HG02623 (cell line): ENCODE results near the gene AGTRAP.

Experiments used
- ATAC-seq: cut with Tn5 transposase; IDR thresholded peaks from one replicate; pipeline ENCODE4 v1.9.1; 2021; ENCODE audit warnings: moderate library complexity; ENCODE audit not compliant: unreplicated experiment

The AGTRAP gene

GRCh38 chr1:11782127-11782708 is 46.3 kb downstream of the AGTRAP start:
- ATAC-seq, result no peak

- no peak for ATAC-seq
Measured at GRCh38 chr1:11783556-11783955, 47.6 kb downstream of the AGTRAP start.

- no peak for ATAC-seq
Measured at GRCh38 chr1:11784256-11784992, 48.5 kb downstream of the AGTRAP start.

GRCh38 chr1:11784993-11785769 is 49.2 kb downstream of the AGTRAP start:
- ATAC-seq, result no peak

GRCh38 chr1:11786168-11786567 is 50.2 kb downstream of the AGTRAP start:
- ATAC-seq, result no peak

GRCh38 chr1:11787251-11787803 is 51.4 kb downstream of the AGTRAP start:
- no peak for ATAC-seq

GRCh38 chr1:11787804-11788436 is 52.0 kb downstream of the AGTRAP start:
- no peak for ATAC-seq

- ATAC-seq, result no peak
Measured at GRCh38 chr1:11788549-11789053, 52.7 kb downstream of the AGTRAP start.

GRCh38 chr1:11789126-11790067 is 53.5 kb downstream of the AGTRAP start:
- no peak for ATAC-seq

GRCh38 chr1:11790101-11790879 is 54.4 kb downstream of the AGTRAP start:
- ATAC-seq, result no peak

- no peak for ATAC-seq
Measured at GRCh38 chr1:11790880-11791715, 55.2 kb downstream of the AGTRAP start.

GRCh38 chr1:11792106-11792505 is 56.2 kb downstream of the AGTRAP start:
- ATAC-seq, result no peak

- ATAC-seq, result no peak
Measured at GRCh38 chr1:11793819-11794218, 57.9 kb downstream of the AGTRAP start.

- no peak for ATAC-seq
Measured at GRCh38 chr1:11794446-11795237, 58.7 kb downstream of the AGTRAP start.

- no peak for ATAC-seq
Measured at GRCh38 chr1:11795238-11795890, 59.4 kb downstream of the AGTRAP start.

- ATAC-seq, result no peak
Measured at GRCh38 chr1:11796036-11796828, 60.3 kb downstream of the AGTRAP start.
